Measurements from ENCODE around the gene CAMKK1.

- TF ChIP-seq EZH2 (IDR thresholded peaks at IDR 0.05; ENCODE audit: low read depth) (no peak), CTCF (conservative IDR thresholded peaks at IDR 0.05) (no peak)
Observed at GRCh38 chr17:3911271-3912053, 18.6 kb upstream of the CAMKK1 start.
